ENCODE results near the gene ZNF385A. TPM values are rescaled to one million over a fixed set of nuclear protein-coding genes. Genes with fewer than 3 reads are reported as not detected.
"Not testable (repeated sequence)": the region's sequence is repeated elsewhere in the genome, so short reads cannot be mapped to it uniquely, and the experiment has no call there.

Gene ZNF385A
- total and polyA plus RNA-seq, 2 experiments from 2014 or later: 10.9 to 21.7 TPM

GRCh38 chr12:54355104-54355815, 29.3 kb downstream of the ZNF385A start:
- Mint-ChIP-seq H3K27ac (peak overlapping the region; percentile 12; the same call in 1 of the 2 replicates), H3K27me3 (ENCODE audit: insufficient read depth, low read depth, poor library complexity) (peaks cover 45% of the 10 kb centered on the region), H3K9me3 (no peaks in the 10 kb centered on the region; the same call in 2 of the 3 replicates), H3K4me3 (peak overlapping the region; percentile 40; the same call in 1 of the 3 replicates), H3K36me3 (ENCODE audit: low read depth) (peaks cover 5% of the 10 kb centered on the region), H3K4me1 (peaks cover 38% of the 10 kb centered on the region)
- DNase-seq (ENCODE audit: low spot score) (peak; percentile 78), ATAC-seq (no peak)
- peaks cover 27% of the 10 kb centered on the region for H3F3A ChIP-seq (replicated peaks; ENCODE audit: low read depth)
- peak overlapping the region; percentile 95 for H3K4me2 ChIP-seq
- H2AFZ ChIP-seq: no peak overlapping the region
- peak overlapping the region; percentile 18; the same call in 1 of the 2 replicates for H3K4me3 ChIP-seq
- no peak for TF ChIP-seq ZNF331 (CRISPR knock-in tag; IDR thresholded peaks at IDR 0.05; ENCODE audit: low read depth)
- TF ChIP-seq CTCF (conservative IDR thresholded peaks at IDR 0.05; ENCODE audit: low read depth in 2 of 2): peak in 1 of 2 experiments; percentile 18; a peak in 1 of 4 replicates
- H3K4me1 ChIP-seq (ENCODE audit: insufficient read depth): peaks cover 79% of the 10 kb centered on the region
- peaks cover 17% of the 10 kb centered on the region; the same call in 1 of the 2 replicates for H3K27me3 ChIP-seq (ENCODE audit: insufficient read depth)
- H3K36me3 ChIP-seq (ENCODE audit: insufficient read depth): 0 out of 2 replicates have a peak, but pooled peaks cover 3% of the 10 kb centered on the region
- H3K9me2 ChIP-seq (ENCODE audit: insufficient read depth): no peaks in the 10 kb centered on the region
- H3K27ac ChIP-seq (ENCODE audit: low read depth): peak overlapping the region; percentile 93
- no peaks in the 10 kb centered on the region; the same call in 1 of the 2 replicates for H4K20me1 ChIP-seq (replicated peaks; ENCODE audit: insufficient read depth)
- H3K79me2 ChIP-seq (replicated peaks; ENCODE audit: insufficient read depth): no peaks in the 10 kb centered on the region; the same call in 1 of the 2 replicates

- peaks cover 31% of the 10 kb centered on the region for H3F3A ChIP-seq (replicated peaks; ENCODE audit: low read depth)
- H3K27me3 ChIP-seq (ENCODE audit: insufficient read depth): peaks cover 27% of the 10 kb centered on the region; the same call in 1 of the 2 replicates
- peaks cover 13% of the 10 kb centered on the region; the same call in 1 of the 2 replicates for H3K36me3 ChIP-seq (ENCODE audit: insufficient read depth)
- 0 out of 2 replicates have a peak overlapping the region, but pooled peaks have one; percentile 91 for H3K4me2 ChIP-seq
- not testable (repeated sequence) for H3K79me2 ChIP-seq (replicated peaks; ENCODE audit: insufficient read depth); H3K9me3 Mint-ChIP-seq; DNase-seq (ENCODE audit: low spot score); H3K27ac Mint-ChIP-seq; H3K4me3 Mint-ChIP-seq; ATAC-seq; H3K4me3 ChIP-seq; H3K9me2 ChIP-seq (ENCODE audit: insufficient read depth); H2AFZ ChIP-seq; H3K27ac ChIP-seq (ENCODE audit: low read depth); H4K20me1 ChIP-seq (replicated peaks; ENCODE audit: insufficient read depth)
- Mint-ChIP-seq H3K36me3 (ENCODE audit: low read depth) (peaks cover 14% of the 10 kb centered on the region), H3K27me3 (ENCODE audit: insufficient read depth, low read depth, poor library complexity) (peaks cover 52% of the 10 kb centered on the region), H3K4me1 (peaks cover 47% of the 10 kb centered on the region)
- H3K4me1 ChIP-seq (ENCODE audit: insufficient read depth): peaks cover 83% of the 10 kb centered on the region
Measured at GRCh38 chr12:54354271-54354670, 30.3 kb downstream of the ZNF385A start.

GRCh38 chr12:54352891-54353874, 31.4 kb downstream of the ZNF385A start:
- Histone ChIP-seq H4K20me1 (replicated peaks; ENCODE audit: insufficient read depth) (peaks cover 4% of the 10 kb centered on the region; the same call in 1 of the 2 replicates), H3K4me3 (peak overlapping the region; percentile 61), H3K36me3 (ENCODE audit: insufficient read depth) (peaks cover 19% of the 10 kb centered on the region; the same call in 1 of the 2 replicates), H3K27ac (ENCODE audit: low read depth) (peak overlapping the region; percentile 87), H3K9me2 (ENCODE audit: insufficient read depth) (no peaks in the 10 kb centered on the region), H2AFZ (no peak overlapping the region), H3F3A (replicated peaks; ENCODE audit: low read depth) (peaks cover 34% of the 10 kb centered on the region), H3K79me2 (replicated peaks; ENCODE audit: insufficient read depth) (no peaks in the 10 kb centered on the region; the same call in 1 of the 2 replicates), H3K27me3 (ENCODE audit: insufficient read depth) (peaks cover 33% of the 10 kb centered on the region; the same call in 1 of the 2 replicates), H3K4me1 (ENCODE audit: insufficient read depth) (peaks cover 87% of the 10 kb centered on the region), H3K4me2 (peak overlapping the region; percentile 91)
- Mint-ChIP-seq H3K27ac (peak overlapping the region; percentile 85; the same call in 1 of the 2 replicates), H3K9me3 (no peaks in the 10 kb centered on the region; the same call in 2 of the 3 replicates), H3K36me3 (ENCODE audit: low read depth) (peaks cover 22% of the 10 kb centered on the region), H3K4me3 (peak overlapping the region; percentile 82), H3K4me1 (peaks cover 51% of the 10 kb centered on the region), H3K27me3 (ENCODE audit: insufficient read depth, low read depth, poor library complexity) (peaks cover 52% of the 10 kb centered on the region)
- ATAC-seq: peak; percentile 7
- peak; percentile 54 for DNase-seq (ENCODE audit: low spot score)
- TF ChIP-seq EZH2 (IDR thresholded peaks at IDR 0.05; ENCODE audit: low read depth, unreplicated experiment) (no peak), REST (IDR thresholded peaks at IDR 0.05; ENCODE audit: unreplicated experiment) (no peak), ETS1 (IDR thresholded peaks at IDR 0.05) (no peak), NANOG (IDR thresholded peaks at IDR 0.05; ENCODE audit: borderline replicate concordance) (no peak)
